ENCODE results near the gene CRIP3.

CRIP3 gene

GRCh38 chr6:43286980-43287716, 21.5 kb downstream of the CRIP3 start:
- FAIRE-seq = no peak

- FAIRE-seq = no peak
Observed at GRCh38 chr6:43286456-43286979, 22.1 kb downstream of the CRIP3 start.

DNA sequence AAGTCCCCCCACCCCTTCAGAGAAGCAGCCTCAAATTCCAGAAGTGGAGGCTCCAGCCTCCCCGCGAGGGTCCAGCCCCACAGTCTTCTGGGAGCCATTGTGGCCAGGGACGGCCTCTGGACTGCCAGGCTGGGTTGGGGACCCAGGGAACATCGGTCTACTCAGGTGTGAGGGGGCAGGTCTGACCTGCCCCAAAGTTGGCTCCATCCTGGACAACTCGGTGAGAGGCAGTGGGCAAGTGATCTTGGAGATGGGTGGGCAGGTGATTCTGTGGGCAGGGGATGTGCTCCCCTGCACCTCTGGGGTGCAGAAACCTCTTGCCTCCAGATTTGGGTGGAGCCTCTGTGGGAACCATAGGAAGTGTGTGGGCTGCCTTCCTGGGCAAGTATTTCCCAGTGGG, 22.8 kb downstream of the CRIP3 start:
- no peak for FAIRE-seq

DNA sequence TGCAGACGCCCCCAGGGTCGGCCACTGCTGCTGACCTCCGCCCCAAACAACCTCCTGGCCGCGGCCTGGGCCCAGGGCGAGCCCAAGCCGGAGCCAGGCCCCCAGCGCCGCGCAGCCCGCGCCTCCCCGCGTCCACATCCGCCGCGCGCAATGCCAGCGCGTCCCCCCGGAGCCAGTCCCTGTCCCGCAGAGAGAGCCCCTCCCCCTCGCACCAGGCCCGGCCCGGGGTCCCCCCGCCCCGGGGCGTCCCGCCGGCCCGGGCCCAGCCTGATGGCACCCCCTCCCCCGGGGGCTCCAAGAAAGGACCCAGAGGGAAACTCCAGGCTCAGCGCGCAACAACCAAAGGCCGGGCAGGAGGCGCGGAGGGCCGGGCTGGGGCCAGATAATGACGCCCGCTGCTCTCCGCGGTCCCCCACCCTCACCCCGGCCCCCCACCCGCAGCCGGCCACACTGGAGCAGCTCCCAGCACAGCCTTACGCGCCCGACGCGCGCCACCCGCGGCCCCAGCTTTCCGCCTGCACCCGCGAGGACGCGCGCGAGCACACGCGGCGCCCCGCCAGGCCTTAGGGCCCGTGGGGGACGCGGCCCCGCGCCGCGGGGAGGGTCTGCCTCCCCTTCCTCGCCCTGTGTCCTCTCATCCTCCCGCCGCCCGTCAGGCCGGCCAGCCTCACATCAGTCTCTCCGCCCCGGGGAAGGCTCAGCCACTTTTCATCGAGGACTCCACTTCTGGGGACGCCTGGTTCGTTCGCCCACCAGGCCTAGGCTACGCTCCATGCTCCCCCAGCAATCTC, 23.4 kb downstream of the CRIP3 start:
- no peak for FAIRE-seq

DNA sequence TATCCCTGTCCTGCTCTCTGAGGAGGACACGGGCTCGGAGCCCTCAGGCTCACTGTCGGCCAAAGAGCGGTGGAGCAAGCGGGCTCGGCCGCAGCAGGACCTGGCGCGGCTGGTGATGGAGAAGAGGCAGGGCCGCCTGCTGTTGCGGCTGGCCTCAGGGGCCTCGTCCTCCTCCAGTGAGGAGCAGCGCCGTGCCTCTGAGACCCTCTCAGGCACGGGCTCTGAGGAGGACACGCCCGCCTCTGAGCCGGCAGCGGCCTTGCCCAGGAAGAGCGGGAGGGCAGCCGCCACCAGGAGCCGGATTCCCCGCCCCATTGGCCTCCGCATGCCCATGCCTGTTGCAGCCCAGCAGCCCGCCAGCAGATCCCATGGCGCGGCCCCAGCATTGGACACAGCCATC, 24.7 kb downstream of the CRIP3 start:
- FAIRE-seq = no peak

DNA sequence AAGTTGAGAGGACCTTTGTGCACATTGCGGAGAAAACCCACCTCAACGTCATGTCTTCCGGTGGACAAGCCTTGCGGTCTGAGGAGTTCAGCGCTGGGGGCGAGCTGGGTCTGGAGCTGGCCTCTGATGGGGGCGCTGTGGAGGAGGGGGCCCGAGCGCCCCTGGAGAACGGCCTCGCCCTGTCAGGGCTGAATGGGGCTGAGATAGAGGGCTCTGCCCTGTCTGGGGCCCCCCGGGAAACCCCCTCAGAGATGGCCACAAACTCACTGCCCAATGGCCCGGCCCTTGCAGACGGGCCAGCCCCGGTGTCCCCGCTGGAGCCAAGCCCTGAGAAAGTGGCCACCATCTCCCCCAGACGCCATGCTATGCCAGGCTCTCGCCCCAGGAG, 25.1 kb downstream of the CRIP3 start:
- FAIRE-seq = no peak

GRCh38 chr6:43282636-43283513, 25.8 kb downstream of the CRIP3 start:
- no peak for FAIRE-seq

GRCh38 chr6:43282060-43282459, 26.6 kb downstream of the CRIP3 start:
- no peak for FAIRE-seq

GRCh38 chr6:43280234-43280633, 28.4 kb downstream of the CRIP3 start:
- no peak for FAIRE-seq

GRCh38 chr6:43278524-43279078, 30.0 kb downstream of the CRIP3 start:
- no peak for FAIRE-seq

DNA sequence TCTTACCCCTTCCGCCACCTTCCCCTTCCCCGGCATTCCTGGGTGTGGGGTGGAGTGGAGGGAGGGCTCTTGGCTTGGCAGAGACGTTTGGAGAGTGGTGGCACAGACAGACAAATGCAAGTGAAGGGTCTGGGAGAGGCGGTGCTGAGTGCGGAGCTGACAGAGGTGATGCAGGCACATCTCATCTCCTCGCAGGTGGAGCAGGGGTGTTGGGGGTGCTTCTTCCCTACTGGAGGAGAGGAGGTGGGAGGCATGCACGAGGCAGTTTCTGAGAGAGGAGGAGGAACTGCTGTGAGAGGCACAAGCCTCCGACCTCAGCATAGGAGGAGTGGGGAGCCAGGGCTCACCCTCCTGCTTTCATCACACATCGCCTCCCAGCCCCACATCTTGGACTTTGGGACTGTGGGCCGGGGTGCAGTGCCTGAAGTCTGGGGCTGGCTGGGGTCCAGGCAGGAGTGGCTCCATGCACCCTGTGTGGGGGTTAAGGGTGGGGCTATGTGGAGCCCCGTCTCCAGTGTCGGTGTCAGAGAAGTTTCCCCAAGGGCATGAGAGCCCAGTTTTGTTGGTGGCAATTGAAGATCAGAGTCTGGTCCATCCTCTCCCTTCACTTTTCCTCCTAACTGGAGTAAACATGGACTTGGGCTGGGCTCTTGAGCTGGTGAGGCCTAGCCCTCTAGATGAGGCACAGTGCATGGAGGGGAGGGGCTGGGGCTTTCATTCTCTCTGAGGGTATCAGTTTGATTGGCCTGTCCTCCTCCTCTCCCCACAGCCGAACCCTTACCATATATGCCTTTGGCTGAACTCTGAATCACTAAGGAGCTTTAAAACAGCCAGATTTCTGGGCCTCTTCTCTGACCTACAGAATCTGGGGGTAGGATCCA, 30.7 kb downstream of the CRIP3 start:
- no peak for FAIRE-seq

DNA sequence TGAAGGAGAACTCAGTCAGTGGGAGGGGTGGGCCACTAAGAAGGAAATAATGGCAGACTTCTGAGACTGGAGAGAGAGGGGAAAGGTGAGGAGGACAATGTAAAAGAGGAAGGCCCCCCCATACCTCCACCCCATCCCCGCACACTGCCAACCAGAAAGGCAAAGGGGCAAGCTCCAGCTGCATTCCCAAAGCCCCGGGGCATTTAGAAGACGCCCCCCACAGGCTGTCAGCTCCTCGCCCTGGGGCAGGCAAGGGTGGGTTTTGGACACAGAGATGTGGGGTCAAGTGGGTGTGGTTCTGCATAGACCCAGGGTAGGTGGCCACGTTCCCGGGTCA, 31.4 kb downstream of the CRIP3 start:
- FAIRE-seq = no peak

DNA sequence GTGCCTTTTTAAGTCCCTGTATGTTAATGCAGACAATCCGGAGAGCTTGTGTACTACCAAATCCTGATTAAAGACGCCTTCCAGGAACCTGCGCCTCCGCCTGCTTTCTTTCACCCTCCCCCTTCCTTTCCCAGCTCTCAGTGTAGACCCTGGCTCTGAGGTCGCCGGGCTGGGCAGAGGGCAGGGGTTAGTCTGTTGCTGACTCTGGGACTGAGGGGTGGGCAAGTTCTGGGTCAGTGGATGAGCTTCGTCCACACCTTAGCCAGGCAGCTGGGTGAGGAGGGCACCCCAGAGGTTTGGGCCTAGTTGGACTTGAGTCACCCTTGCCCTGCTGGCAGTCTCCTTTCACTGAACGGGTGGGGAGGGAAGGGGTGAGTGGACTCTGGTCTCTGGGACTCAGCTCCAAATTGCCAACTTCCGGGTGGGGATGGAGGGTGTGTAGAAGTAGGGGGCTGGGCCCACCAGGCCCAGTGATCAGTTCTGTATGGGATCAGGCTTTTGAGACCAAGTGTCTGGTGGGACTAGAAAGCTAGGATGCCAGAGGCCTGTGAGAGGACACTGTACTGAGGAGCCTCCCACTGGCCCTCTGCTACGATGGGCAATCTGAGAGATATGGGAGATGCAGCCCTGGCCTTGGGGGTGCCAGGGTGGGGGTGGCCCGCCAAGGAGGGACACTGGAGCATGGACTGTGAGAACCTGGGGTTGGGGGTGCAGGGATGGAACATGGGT, 31.9 kb downstream of the CRIP3 start:
- no peak for FAIRE-seq

DNA sequence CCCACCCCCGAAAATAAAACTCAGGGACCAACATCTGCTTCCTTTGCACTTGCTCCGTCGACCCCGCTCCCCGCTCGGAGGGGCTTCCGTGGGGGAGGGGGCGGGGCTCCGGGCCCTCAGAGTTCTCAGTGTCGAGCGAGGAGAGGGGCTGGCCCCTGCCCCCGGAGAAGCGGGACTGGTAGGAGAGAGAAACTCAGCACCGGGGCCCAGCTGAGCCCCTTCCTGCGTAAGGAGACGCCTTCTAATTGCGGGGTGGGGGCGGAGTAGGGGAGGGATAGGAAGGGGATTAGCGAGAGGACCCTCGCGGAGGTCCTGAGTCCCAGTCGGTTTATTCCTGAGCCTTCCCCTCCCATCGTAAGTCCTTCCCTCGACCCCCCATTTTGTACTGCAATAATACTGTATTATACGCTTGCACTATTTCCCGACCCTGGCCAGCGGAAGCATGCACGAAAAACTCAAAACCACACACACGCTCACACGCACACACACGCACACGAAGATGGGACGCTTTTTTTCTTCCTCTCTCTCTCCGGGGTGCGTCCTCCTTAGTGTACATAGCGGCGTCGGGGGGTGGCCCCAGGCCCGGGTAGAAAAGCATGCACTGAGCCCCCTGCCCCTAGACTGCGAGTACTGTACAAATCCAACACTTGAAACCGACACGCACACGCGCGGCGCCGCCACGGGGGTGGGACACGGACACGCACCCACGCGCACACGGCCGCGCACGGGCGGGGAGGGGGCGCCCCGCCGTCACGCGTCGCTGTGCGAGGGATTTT, 32.6 kb downstream of the CRIP3 start:
- FAIRE-seq = no peak

DNA sequence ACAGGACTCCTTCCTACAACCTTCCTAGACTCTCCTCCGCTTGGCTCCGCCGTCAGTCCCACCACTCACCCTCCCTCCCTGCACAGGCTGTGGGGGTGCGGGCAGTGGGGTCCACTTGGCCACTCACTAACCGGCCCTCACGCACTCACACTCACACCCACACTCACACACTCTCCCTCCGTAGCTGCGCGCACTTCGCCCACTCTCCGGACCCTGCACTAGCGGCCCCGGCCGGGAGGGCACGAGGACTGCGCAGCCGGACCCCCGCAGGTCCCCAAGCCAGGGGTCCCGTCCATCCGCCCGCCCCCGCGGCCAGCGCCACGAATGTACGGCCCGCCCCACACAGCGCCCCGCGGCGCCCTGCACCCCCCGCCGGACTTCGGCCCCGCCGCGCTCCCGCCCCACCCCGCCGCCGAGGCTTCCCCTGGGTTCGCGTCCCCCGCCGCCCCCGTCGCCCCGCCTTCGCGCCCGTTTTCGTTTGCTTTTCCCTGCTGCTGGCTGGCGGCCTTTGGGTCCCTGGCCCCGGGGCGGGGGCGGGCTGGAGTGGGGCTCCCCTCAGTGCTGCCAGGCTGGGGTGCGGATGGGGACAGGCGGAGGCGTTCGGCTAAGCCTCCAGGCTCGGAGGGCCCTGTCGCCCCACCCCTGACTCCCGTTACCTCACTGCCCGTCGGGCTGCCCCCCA, 33.6 kb downstream of the CRIP3 start:
- FAIRE-seq = no peak

DNA sequence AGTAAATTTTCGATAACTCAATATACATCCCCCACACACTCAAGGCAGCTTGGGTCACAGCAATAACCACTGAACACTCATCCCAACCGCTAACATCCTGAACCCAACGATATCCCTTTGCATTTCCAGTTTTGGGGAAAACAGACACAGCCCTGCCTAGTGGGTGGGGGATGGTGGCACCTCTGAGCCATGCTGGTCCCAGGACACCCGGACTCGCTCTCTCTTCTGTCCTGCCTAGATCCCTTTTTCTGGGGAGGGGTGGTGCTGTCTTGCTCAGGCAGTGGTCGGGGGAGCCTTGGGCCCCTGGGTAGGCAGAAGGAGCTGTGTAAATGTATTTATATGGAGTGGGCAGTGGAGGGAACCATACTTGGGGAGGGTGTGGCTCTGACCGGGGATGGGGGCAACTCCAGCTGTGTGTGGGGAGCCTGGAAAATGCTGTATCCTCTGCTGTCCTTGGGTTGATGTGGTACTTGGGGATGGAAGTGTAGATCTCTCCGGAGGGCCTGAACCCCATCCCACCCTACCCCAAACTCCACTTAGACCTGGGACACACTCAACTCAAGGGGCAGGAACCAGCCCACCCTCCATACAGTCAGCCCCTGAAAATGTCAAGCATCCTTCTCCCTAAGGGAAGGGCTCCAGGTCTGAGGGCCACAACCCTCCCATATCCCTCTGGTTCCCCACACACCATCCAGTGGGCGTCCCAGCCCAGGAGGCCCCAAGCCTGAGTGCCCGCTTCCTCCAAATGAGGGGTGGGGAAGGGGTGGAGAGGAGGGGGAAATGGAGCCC, 34.3 kb downstream of the CRIP3 start:
- no peak for FAIRE-seq

GRCh38 chr6:43273707-43274106, 34.9 kb downstream of the CRIP3 start:
- no peak for FAIRE-seq

DNA sequence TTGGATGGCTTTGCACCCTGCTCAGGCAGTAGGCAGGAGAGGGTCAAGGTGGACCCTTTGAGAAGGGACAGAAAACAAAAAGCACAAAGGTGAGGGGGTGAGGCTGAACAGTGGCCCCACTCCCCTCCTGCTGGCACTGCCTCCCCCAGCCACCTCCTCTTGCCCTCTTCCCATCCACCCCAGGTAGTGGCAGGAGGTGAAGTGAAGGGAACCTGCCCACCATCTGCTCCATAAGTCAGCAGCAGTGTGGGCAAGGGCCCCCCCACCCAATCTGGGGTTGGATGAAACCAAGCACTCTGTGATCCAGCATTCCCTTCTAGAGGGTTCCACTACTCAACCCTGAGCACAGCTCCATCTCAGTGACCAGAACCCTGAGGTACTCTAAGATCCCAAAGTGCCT, 36.7 kb downstream of the CRIP3 start:
- no peak for FAIRE-seq

Measured in G401.6 (cell line).